ENCODE measurements around the gene C22orf42. TPM values are rescaled to one million over a fixed set of nuclear protein-coding genes. Genes with fewer than 3 reads are reported as not detected.
"Not testable (repeated sequence)": the region's sequence is repeated elsewhere in the genome, so short reads cannot be mapped to it uniquely, and the experiment has no call there.

Gene C22orf42
- total RNA-seq, 4 donors from 2014 or later: not detected

DNA sequence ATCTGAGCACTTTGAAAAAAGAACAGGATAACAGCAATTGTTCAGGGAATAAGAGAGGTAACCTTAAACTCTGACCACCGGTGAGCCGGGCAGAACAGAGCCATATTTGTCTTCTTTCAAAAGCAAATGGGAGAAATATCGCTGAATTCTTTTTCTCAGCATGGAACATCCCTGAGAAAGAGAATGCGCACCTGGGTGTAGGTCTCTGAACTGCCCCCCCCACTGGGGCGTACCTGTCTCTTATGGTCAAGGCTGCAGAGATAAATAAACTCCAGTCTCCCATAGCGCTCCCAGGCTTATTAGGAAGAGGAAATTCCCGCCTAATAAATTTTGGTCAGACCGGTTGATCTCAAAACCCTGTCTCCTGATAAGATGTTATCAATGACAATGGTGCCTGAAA is 12.0 kb downstream of the C22orf42 start:
- in situ Hi-C loops (cut with MboI; ENCODE audit: low sequenced_read_pairs in 4 of 4); DNase-seq; H3K4me3 ChIP-seq: not testable (repeated sequence)

DNA sequence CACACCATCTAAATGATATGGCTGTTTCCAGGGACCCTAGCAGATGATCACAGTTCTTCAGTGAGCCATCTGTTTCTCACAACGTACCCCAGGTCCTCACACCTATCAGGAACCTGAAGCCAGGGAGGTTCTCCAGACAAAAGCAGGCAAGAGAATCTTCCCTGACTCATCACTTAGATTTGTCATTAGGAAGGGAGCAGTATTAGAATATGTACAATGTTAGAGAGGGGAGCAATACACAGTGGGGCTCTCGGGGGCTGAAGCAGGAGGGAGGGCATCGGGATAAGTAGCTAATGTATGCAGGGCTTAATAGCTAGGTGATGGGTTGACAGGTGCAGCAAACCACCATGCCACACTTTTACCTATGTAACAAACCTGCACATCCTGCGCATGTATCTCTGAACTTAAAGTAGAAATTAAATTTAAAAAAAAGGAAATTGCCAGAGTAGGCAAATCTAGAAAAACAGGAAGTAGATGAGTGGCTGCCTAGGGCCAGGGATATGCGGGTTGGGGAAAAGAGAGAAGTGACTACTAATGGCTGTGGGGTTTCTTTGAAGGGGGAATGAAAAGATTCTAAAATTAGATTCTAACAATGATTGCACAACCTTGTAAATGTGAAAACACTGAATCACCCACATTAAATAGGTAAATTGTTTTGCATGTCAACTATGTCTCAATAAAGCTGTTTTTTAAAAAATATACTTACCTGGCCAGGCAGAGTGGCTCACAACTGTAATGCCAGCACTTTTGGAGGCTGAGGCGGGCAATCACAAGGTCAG is 14.4 kb downstream of the C22orf42 start:
- intact Hi-C loops (cut with DNase I; ENCODE audit: low total_unique reads): no loop called here

More for the DNA sequence above, 12.0 kb downstream of the C22orf42 start:
- H3K4me1 ChIP-seq; H3K27ac ChIP-seq; H3K27me3 ChIP-seq; H3K9me3 ChIP-seq; H3K36me3 ChIP-seq; intact Hi-C loops (cut with DNase I; ENCODE audit: low total_unique reads); ATAC-seq: not testable (repeated sequence)

GRCh38 chr22:32142600-32142999 is 16.5 kb downstream of the C22orf42 start:
- H3K27ac ChIP-seq: no peak overlapping the region
- intact Hi-C loops (cut with DNase I; ENCODE audit: low total_unique reads) (no loop called here), in situ Hi-C loops (cut with MboI; ENCODE audit: low sequenced_read_pairs in 4 of 4) (no loop called here)
- no peak overlapping the region for H3K4me3 ChIP-seq
- ATAC-seq: no peak
- H3K36me3 ChIP-seq: no peaks in the 10 kb centered on the region
- TF ChIP-seq POLR2A (IDR thresholded peaks at IDR 0.05): no peak
- TF ChIP-seq, protein P1, sequence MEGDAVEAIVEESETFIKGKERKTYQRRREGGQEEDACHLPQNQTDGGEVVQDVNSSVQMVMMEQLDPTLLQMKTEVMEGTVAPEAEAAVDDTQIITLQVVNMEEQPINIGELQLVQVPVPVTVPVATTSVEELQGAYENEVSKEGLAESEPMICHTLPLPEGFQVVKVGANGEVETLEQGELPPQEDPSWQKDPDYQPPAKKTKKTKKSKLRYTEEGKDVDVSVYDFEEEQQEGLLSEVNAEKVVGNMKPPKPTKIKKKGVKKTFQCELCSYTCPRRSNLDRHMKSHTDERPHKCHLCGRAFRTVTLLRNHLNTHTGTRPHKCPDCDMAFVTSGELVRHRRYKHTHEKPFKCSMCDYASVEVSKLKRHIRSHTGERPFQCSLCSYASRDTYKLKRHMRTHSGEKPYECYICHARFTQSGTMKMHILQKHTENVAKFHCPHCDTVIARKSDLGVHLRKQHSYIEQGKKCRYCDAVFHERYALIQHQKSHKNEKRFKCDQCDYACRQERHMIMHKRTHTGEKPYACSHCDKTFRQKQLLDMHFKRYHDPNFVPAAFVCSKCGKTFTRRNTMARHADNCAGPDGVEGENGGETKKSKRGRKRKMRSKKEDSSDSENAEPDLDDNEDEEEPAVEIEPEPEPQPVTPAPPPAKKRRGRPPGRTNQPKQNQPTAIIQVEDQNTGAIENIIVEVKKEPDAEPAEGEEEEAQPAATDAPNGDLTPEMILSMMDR (IDR thresholded peaks at IDR 0.05 in 4 of 5, conservative IDR thresholded peaks at IDR 0.05 in 1 of 5): no peak
- peaks cover 0 to 4% (median 0%) of the 10 kb centered on the region in 3 donors for H3K27me3 ChIP-seq
- no peaks in the 10 kb centered on the region for H3K4me1 ChIP-seq
- no peak for DNase-seq
- H3K9me3 ChIP-seq: no peaks in the 10 kb centered on the region

More for the DNA sequence above, 14.4 kb downstream of the C22orf42 start:
- no peaks in the 10 kb centered on the region for H3K27me3 ChIP-seq
- DNase-seq (no peak), ATAC-seq (no peak)
- H3K27ac ChIP-seq: no peak overlapping the region
- no peaks in the 10 kb centered on the region for H3K4me1 ChIP-seq
- no peaks in the 10 kb centered on the region for H3K9me3 ChIP-seq
- in situ Hi-C loops (cut with MboI; ENCODE audit: low sequenced_read_pairs in 4 of 4): no loop called here
- no peak overlapping the region for H3K4me3 ChIP-seq
- no peaks in the 10 kb centered on the region for H3K36me3 ChIP-seq
- TF ChIP-seq POLR2A (IDR thresholded peaks at IDR 0.05): no peak
- TF ChIP-seq, protein P1 (IDR thresholded peaks at IDR 0.05 in 4 of 5, conservative IDR thresholded peaks at IDR 0.05 in 1 of 5): no peak

GRCh38 chr22:32140688-32141087 is 18.4 kb downstream of the C22orf42 start:
- H3K27ac ChIP-seq; H3K9me3 ChIP-seq; H3K4me3 ChIP-seq; in situ Hi-C loops (cut with MboI; ENCODE audit: low sequenced_read_pairs in 4 of 4); ATAC-seq; H3K4me1 ChIP-seq; intact Hi-C loops (cut with DNase I; ENCODE audit: low total_unique reads); DNase-seq; H3K27me3 ChIP-seq; H3K36me3 ChIP-seq: not testable (repeated sequence)

DNA sequence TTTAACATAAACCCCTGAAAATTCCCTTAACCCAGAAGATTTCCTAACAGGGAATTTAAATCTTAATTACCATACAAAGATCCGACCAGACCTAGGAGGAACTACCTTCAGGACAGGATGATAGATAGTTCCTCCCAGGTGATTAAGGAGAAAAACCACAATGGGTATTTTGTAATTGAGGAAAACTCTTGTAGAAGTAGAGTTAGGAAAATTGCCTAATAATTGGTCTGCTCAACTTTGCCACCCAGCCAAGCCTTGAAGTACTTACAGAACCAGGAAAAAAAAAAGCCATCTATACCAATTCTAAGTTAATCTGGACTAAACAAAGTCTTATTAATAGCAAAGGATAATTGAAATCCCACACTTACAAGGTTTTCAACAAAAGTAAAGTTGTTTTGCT is 20.5 kb downstream of the C22orf42 start:
- H3K27me3 ChIP-seq; H3K9me3 ChIP-seq; H3K36me3 ChIP-seq; ATAC-seq; H3K4me1 ChIP-seq; in situ Hi-C loops (cut with MboI; ENCODE audit: low sequenced_read_pairs in 4 of 4); intact Hi-C loops (cut with DNase I; ENCODE audit: low total_unique reads); DNase-seq; H3K27ac ChIP-seq: not testable (repeated sequence)
- H3K4me3 ChIP-seq: peak overlapping the region in 2 of 4 donors; percentile 50 to 61

DNA sequence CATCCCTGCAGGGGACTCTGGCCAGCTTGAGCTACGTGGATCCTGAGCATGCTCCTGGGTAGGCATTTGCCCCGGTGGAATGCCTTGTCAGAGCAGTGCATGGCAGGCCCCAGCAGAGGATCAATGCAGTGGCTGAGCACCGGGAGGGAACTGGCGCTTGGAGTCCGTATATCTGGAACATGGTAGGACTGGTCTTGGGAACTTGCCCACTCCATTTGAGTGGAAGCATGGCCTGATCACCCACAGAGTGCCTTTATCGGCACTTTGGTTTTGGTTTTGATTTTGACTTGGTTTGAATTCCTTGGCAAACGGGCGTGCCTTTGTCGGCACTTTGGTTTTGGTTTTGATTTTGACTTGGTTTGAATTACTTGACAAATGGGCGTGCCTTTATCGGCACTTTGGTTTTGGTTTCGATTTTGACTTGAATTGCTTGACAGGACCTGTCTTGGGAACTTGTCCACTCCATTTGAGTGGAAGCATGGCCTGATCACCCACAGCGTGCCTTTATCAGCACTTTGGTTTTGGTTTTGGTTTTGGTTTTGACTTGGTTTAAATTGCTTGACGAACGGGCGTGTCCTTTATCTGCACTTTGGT is 21.3 kb downstream of the C22orf42 start:
- H3K9me3 ChIP-seq; in situ Hi-C loops (cut with MboI; ENCODE audit: low sequenced_read_pairs in 4 of 4); intact Hi-C loops (cut with DNase I; ENCODE audit: low total_unique reads); H3K4me1 ChIP-seq; H3K27me3 ChIP-seq; H3K36me3 ChIP-seq; DNase-seq: not testable (repeated sequence)
- ATAC-seq: peak in 1 of 2 donors; percentile 39
- Histone ChIP-seq H3K4me3 (peak overlapping the region; percentile 37 to 61 (median 48)), H3K27ac (peak overlapping the region in 3 of 4 donors; percentile 4 to 21 (median 6))

GRCh38 chr22:32136881-32137280 is 22.2 kb downstream of the C22orf42 start:
- H3K4me3 ChIP-seq; H3K9me3 ChIP-seq; H3K36me3 ChIP-seq; ATAC-seq; H3K27ac ChIP-seq; DNase-seq; H3K4me1 ChIP-seq; H3K27me3 ChIP-seq; intact Hi-C loops (cut with DNase I; ENCODE audit: low total_unique reads); in situ Hi-C loops (cut with MboI; ENCODE audit: low sequenced_read_pairs in 4 of 4): not testable (repeated sequence)

GRCh38 chr22:32135958-32136357 is 23.1 kb downstream of the C22orf42 start:
- intact Hi-C loops (cut with DNase I; ENCODE audit: low total_unique reads); H3K27ac ChIP-seq; DNase-seq; H3K27me3 ChIP-seq; H3K36me3 ChIP-seq; ATAC-seq; H3K9me3 ChIP-seq; H3K4me1 ChIP-seq; H3K4me3 ChIP-seq; in situ Hi-C loops (cut with MboI; ENCODE audit: low sequenced_read_pairs in 4 of 4): not testable (repeated sequence)

- DNase-seq; H3K36me3 ChIP-seq; H3K4me1 ChIP-seq; H3K9me3 ChIP-seq; intact Hi-C loops (cut with DNase I; ENCODE audit: low total_unique reads); H3K27ac ChIP-seq; H3K4me3 ChIP-seq; H3K27me3 ChIP-seq; ATAC-seq; in situ Hi-C loops (cut with MboI; ENCODE audit: low sequenced_read_pairs in 4 of 4): not testable (repeated sequence)
These were observed 24.3 kb downstream of the C22orf42 start for GRCh38 chr22:32134796-32135195.
